Epithelial cell of esophagus (primary cell): ENCODE measurements around the gene MRPL23.

ENCODE experiments used
- DNase-seq: peaks from one replicate; pipeline ENCODE4 v3.0.0; 2010; ENCODE audit warnings: low read depth
- H3K4me3 ChIP-seq: 2 replicates; pipeline ENCODE4 v1.5.1; 2011; ENCODE audit warnings: mild to moderate bottlenecking, low read length, control low read depth
- TF ChIP-seq, protein P1 (sequence below): IDR thresholded peaks from 2 replicates; pipeline ENCODE4 v1.5.1; 2011; ENCODE audit warnings: low read depth, mild to moderate bottlenecking, low read length, control low read depth, inconsistent platforms; ENCODE audit not compliant: insufficient read depth; ENCODE audit errors: missing control alignments

MRPL23 gene

GRCh38 chr11:1949302-1949701 lies 2.2 kb downstream of the MRPL23 start:
- TF ChIP-seq, protein P1, sequence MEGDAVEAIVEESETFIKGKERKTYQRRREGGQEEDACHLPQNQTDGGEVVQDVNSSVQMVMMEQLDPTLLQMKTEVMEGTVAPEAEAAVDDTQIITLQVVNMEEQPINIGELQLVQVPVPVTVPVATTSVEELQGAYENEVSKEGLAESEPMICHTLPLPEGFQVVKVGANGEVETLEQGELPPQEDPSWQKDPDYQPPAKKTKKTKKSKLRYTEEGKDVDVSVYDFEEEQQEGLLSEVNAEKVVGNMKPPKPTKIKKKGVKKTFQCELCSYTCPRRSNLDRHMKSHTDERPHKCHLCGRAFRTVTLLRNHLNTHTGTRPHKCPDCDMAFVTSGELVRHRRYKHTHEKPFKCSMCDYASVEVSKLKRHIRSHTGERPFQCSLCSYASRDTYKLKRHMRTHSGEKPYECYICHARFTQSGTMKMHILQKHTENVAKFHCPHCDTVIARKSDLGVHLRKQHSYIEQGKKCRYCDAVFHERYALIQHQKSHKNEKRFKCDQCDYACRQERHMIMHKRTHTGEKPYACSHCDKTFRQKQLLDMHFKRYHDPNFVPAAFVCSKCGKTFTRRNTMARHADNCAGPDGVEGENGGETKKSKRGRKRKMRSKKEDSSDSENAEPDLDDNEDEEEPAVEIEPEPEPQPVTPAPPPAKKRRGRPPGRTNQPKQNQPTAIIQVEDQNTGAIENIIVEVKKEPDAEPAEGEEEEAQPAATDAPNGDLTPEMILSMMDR = no peak
- no peak overlapping the region for H3K4me3 ChIP-seq
- DNase-seq = no peak

DNA sequence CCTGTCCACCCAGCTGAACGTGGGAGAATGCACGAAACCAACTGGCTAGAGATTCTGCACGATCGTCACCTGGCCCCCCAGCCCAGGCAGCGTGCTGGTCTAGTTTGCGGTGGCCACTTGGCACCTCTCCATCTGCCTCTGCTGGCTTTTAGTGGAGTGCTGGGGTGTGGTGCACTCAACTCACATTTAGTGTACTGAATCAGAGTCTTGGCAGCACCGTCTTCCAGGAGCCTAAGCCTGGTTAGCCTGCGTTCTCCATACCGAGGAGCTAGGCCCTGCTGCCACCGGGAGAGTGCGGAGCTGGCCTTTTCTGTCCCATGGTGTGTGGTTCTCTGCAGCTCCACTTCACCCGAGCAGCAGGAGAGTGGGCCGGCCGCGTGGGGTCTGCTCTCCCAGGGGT lies 2.8 kb downstream of the MRPL23 start:
- no peak overlapping the region for H3K4me3 ChIP-seq
- DNase-seq = no peak
- TF ChIP-seq, protein P1 = no peak

- no peak overlapping the region for H3K4me3 ChIP-seq
- DNase-seq = no peak
- TF ChIP-seq, protein P1 = no peak
Observed at GRCh38 chr11:1952806-1953482, 5.8 kb downstream of the MRPL23 start.

DNA sequence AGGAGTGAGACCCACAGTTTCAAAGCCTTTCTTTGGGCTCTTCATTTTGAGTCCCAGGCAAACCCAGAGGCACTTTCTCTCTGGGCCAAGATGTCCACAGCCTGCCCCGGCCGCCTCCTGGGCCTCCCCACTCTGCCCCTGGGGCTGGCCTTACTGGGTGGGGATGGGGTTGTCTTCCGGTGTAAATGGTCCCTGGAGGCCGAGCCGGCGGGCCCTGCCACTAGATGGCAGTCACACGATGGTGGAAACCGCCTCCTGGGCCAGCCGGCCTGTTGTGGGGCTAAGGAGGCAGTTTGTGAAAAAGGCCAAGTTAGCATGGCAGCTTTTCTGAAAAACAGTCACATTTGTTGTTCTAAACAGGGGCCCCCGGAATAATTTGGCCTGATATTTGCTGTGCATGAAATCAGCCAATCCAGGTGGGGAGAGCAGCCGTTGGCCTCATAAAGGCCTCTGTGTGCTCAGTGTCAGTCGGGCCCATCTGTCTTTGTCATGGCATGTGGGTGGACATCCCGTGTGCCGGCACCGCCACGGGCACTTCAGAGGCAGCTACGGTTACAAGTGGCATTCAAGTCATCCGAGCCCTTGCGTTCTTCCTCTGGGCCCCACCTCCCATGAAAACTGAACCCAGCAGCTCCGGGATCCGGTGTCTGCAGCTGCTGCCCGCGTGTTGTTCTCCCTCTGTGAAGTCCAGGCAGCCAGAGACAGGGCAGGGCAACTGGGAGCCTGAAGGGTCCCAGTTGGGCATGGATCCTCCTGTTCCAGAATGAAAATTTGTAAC lies 6.5 kb downstream of the MRPL23 start:
- TF ChIP-seq, protein P1 = no peak
- no peak overlapping the region for H3K4me3 ChIP-seq
- no peak for DNase-seq

- H3K4me3 ChIP-seq = no peak overlapping the region
- no peak for DNase-seq
Observed at GRCh38 chr11:1958367-1958766, 11.2 kb downstream of the MRPL23 start.

GRCh38 chr11:1959786-1960185 lies 12.7 kb downstream of the MRPL23 start:
- no peak overlapping the region for H3K4me3 ChIP-seq
- TF ChIP-seq, protein P1 = no peak
- no peak for DNase-seq

More at GRCh38 chr11:1958367-1958766, 11.2 kb downstream of the MRPL23 start:
- TF ChIP-seq, protein P1 = no peak

DNA sequence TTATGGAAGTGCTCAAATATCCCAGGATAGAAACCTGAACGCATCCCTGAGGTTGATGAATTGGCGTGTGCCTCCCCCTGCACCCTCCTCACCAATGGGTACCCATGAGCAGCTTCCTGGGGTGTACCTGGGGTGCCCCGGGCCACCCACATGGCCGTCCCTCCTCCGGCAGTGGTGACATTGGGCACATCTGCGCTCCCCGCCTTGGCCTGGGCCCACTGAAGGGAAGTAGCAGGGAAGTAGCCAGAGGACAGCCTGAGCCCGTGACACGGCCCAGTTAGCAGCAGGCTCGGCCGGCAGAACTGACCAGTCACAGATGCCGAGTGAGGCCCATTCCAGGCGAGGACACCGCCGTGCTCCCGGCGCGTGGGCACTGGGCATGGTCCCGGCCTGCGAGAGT lies 16.7 kb downstream of the MRPL23 start:
- H3K4me3 ChIP-seq = no peak overlapping the region
- DNase-seq = no peak
- TF ChIP-seq, protein P1 = no peak
